Measurements from ENCODE around the gene ROGDI.

DNA sequence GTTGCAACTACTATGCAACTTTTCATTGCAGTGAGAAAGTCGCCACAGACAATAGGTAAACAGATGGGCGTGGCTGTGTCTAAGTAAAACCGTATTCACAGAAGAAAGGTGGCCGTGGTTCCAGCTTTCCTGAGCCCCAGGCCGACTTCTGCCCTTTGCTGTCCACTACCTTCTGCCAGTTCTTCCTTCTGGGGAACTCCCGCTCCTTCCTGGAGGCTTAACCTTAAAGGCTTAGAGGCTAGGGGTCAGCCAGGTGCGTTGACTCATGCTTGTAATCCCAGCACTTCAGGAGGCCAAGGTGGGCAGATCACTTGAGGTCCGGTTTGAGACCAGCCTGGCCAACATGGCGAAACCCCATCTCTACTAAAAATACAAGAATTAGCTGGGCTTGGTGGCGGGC lies 12.2 kb downstream of the ROGDI start:
- TF ChIP-seq, protein P1, sequence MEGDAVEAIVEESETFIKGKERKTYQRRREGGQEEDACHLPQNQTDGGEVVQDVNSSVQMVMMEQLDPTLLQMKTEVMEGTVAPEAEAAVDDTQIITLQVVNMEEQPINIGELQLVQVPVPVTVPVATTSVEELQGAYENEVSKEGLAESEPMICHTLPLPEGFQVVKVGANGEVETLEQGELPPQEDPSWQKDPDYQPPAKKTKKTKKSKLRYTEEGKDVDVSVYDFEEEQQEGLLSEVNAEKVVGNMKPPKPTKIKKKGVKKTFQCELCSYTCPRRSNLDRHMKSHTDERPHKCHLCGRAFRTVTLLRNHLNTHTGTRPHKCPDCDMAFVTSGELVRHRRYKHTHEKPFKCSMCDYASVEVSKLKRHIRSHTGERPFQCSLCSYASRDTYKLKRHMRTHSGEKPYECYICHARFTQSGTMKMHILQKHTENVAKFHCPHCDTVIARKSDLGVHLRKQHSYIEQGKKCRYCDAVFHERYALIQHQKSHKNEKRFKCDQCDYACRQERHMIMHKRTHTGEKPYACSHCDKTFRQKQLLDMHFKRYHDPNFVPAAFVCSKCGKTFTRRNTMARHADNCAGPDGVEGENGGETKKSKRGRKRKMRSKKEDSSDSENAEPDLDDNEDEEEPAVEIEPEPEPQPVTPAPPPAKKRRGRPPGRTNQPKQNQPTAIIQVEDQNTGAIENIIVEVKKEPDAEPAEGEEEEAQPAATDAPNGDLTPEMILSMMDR (IDR thresholded peaks at IDR 0.05): no peak
- no peak for TF ChIP-seq POLR2A (IDR thresholded peaks at IDR 0.05)
- TF ChIP-seq POLR2AphosphoS5 (IDR thresholded peaks at IDR 0.05): no peak
